Colonic mucosa (tissue), 4 donors: ENCODE data around the gene CRYBB2. TPM values are rescaled to one million over a fixed set of nuclear protein-coding genes. Genes with fewer than 3 reads are reported as not detected.
A peak's percentile ranks its signal among the peaks of the same experiment; 100 is the strongest.
"Not testable (repeated sequence)": the region's sequence is repeated elsewhere in the genome, so short reads cannot be mapped to it uniquely, and the experiment has no call there.

ENCODE experiments used
- DNase-seq: peaks from one replicate; pipeline ENCODE4 v3.0.0-alpha.2; 2020
- H3K27ac ChIP-seq: fragments of 200-600 bp; one replicate; pipeline ENCODE4 v1.8.0; 2021
- H3K27me3 ChIP-seq: fragments of 200-600 bp; one replicate; pipeline ENCODE4 v1.8.0; 2021
- H3K36me3 ChIP-seq: fragments of 200-600 bp; one replicate; pipeline ENCODE4 v1.8.0; 2021
- H3K4me1 ChIP-seq: fragments of 200-600 bp; one replicate; pipeline ENCODE4 v1.8.0; 2021; ENCODE audit warnings: mild to moderate bottlenecking
- H3K4me3 ChIP-seq: fragments of 200-600 bp; one replicate; pipeline ENCODE4 v1.8.0; 2021
- H3K9ac ChIP-seq, 2 donors: one replicate each; pipeline ENCODE4 v1.7.0; 2013; ENCODE audit warnings: control low read depth in 2 of 2, low read depth in 2 of 2, low read length in 2 of 2
- H3K9me3 ChIP-seq: fragments of 200-600 bp; one replicate; pipeline ENCODE4 v1.8.0; 2021
- intact Hi-C: fragments of 100-400 bp; cut with DNase I; formaldehyde crosslinking; loops from one replicate; pipeline ENCODE4 v1.14.1; 2022
- total RNA-seq, 2 donors: library from RNA; stranded (reverse); fragmentation: NEBNext Ultra II Directional in 1 of 2; extraction: Animal tissue kit (Norgen Biotek cat#: 25700) in 1 of 2; gene quantifications; one replicate each; pipeline ENCODE4 v1.2.1, GENCODE V29; 2021
- TF ChIP-seq, protein P1 (sequence below): fragments of 200-600 bp; IDR thresholded peaks from one replicate; pipeline ENCODE4 v1.8.0; 2022; ENCODE audit warnings: antibody characterized with exemption, mild to moderate bottlenecking
- donor health status: healthy.
- donor health status: DM: no; HTN: no; CAD: no.
- donor health status: DM: no; HTN: no; CAD: no.

CRYBB2 gene
- total RNA-seq, 2 donors from 2014 or later: not detected

DNA sequence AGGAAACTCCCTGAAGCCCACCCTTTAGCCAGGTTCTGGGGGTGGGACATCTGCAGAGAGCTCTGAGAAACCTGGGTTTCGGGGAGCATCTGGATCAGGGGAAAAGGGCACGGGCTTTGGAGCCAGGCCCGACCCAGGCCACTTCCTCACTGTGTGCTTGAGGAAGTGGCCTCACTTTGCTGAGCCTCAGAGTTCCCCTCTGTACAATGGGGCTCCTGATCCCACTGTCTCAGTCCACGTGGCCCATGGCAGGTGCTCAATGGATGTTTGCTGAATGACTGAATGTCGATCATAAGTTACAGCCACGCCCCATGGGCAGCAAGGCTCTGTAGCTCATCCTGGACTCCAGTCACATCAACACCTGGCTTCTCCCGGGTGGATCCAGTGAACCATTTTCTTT is 18.5 kb upstream of the CRYBB2 start:
- Histone ChIP-seq H3K9ac (no peak overlapping the region), H3K27ac (no peak overlapping the region), H3K4me3 (no peak overlapping the region), H3K36me3 (no peaks in the 10 kb centered on the region), H3K9me3 (no peaks in the 10 kb centered on the region), H3K4me1 (no peaks in the 10 kb centered on the region), H3K27me3 (no peaks in the 10 kb centered on the region)
- DNase-seq: no peak
- intact Hi-C loops: loop anchor here (10.0 kb wide), 1 partner anchor 134 kb away; no protein-coding TSS in a partner anchor
- TF ChIP-seq, protein P1, sequence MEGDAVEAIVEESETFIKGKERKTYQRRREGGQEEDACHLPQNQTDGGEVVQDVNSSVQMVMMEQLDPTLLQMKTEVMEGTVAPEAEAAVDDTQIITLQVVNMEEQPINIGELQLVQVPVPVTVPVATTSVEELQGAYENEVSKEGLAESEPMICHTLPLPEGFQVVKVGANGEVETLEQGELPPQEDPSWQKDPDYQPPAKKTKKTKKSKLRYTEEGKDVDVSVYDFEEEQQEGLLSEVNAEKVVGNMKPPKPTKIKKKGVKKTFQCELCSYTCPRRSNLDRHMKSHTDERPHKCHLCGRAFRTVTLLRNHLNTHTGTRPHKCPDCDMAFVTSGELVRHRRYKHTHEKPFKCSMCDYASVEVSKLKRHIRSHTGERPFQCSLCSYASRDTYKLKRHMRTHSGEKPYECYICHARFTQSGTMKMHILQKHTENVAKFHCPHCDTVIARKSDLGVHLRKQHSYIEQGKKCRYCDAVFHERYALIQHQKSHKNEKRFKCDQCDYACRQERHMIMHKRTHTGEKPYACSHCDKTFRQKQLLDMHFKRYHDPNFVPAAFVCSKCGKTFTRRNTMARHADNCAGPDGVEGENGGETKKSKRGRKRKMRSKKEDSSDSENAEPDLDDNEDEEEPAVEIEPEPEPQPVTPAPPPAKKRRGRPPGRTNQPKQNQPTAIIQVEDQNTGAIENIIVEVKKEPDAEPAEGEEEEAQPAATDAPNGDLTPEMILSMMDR: no peak

DNA sequence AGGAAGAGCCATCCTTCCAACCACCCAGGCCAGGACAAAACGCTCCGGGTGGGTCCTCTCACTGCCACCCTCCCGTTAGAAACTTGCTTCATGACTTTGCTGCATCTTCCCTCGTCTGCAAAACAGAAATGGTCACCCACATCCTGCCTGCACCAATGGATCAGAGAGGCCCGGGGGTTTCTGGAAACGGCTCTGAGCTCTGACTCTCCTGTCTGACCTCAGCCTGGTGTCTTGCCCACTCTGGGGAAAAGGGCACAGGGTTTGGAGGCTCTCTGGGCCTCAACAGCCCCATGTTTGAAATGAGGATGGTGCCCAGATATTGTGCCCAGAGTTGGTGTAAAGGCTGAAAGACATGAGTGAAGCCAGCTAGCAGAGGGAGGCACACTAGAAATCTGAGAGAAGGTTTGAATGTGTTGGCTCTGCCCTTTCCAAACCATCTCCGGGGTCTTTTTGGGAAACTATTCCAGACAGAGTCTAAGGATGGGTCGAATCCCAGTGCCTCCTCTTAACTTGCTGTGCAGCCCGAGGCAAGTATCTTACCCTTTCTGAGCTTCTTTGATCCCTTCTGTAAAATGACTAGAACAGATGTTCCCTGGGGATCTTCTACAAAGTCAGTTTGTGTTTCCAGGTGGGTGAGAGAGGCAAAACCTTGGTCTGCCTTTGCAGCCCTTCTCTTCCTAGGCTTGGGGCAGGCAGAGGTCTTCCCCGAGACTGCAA is 17.7 kb upstream of the CRYBB2 start:
- no peak overlapping the region for H3K9ac ChIP-seq
- no peaks in the 10 kb centered on the region for H3K36me3 ChIP-seq

DNA sequence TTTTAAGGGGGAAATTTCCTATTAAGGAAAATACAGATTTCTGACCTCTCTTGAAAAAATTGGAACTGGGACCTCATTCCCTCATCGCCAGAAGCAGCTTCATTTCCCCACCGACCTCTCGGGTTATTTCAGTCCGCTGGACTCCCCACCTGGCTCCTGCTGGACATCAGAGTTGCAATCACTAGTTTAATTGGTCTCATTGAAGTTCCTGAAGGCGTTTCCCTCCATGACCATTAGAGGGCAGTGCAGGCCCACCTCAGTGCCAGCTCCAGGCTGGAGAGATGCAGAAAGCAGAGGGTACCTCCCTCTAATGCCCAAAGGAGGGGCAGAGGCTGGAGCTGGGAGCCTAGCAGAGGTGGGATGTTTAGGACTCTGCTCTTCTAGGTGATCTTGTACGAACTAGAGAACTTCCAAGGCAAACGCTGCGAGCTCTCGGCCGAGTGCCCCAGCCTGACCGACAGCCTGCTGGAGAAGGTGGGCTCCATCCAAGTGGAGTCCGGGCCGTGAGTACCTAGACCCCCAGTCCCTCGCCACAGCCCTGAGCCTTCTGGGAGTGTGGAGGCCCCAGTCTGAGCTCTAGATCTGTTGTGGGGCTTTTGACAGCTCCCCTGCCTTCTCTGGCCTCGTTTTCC is 17.0 kb upstream of the CRYBB2 start:
- H3K27me3 ChIP-seq: no peaks in the 10 kb centered on the region
- H3K9ac ChIP-seq: no peak overlapping the region
- H3K36me3 ChIP-seq: no peaks in the 10 kb centered on the region
- H3K9me3 ChIP-seq: no peaks in the 10 kb centered on the region
- intact Hi-C loops: loop anchor here (10.0 kb wide), 1 partner anchor 132 kb away; no protein-coding TSS in a partner anchor
- no peak overlapping the region for H3K27ac ChIP-seq
- TF ChIP-seq, protein P1: peak; percentile 89
- peak; percentile 56 for DNase-seq
- H3K4me1 ChIP-seq: no peaks in the 10 kb centered on the region
- no peak overlapping the region for H3K4me3 ChIP-seq

More for the DNA sequence above, 17.7 kb upstream of the CRYBB2 start:
- H3K27ac ChIP-seq: no peak overlapping the region
- H3K9me3 ChIP-seq: no peaks in the 10 kb centered on the region
- no peak for DNase-seq
- H3K4me1 ChIP-seq: no peaks in the 10 kb centered on the region
- no peaks in the 10 kb centered on the region for H3K27me3 ChIP-seq
- H3K4me3 ChIP-seq: no peak overlapping the region
- intact Hi-C loops: loop anchor here (10.0 kb wide), 1 partner anchor 133 kb away; no protein-coding TSS in a partner anchor
- TF ChIP-seq, protein P1: no peak

DNA sequence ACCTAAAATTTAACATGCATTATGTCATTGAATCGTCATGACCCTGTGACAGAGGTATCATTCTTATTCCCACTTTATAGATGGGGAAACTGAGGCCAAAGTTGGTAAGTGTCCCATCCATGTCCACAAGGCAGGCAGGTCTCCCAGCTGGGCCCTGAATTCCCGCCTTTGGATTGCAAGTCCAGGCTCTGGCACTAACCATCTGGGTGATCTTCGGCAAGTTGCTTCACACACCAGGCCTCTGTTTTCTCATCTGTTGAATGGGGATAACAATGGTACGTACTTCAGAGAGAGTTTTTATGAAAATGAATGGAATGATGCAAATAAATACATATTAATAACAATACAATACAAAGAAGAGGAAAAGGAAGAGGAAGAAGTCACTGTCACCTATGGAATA is 16.4 kb upstream of the CRYBB2 start:
- Histone ChIP-seq H3K27ac (no peak overlapping the region), H3K9ac (no peak overlapping the region), H3K9me3 (no peaks in the 10 kb centered on the region), H3K36me3 (no peaks in the 10 kb centered on the region), H3K27me3 (no peaks in the 10 kb centered on the region), H3K4me1 (no peaks in the 10 kb centered on the region), H3K4me3 (no peak overlapping the region)
- DNase-seq: no peak
- intact Hi-C loops: loop anchor here (10.0 kb wide), 1 partner anchor 132 kb away; no protein-coding TSS in a partner anchor
- TF ChIP-seq, protein P1: no peak

DNA sequence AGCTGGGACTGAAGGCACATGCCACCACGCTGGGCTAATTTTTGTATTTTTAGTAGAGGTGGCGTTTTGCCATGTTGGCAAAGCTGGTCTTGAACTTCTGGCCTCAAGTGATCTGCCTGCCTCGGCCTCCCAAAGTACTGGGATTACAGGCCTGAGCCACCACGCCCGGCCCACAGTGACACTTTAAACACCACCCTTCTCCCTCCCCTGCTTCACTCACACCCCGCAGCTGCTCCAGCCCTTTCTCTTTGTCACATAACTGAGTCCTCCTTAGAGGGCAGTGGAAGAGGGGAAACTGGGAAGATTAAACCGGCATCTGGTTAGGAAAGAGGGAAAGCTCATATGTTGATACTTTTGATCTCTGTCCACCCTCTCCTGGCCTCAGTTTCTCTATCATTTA is 14.9 kb upstream of the CRYBB2 start:
- not testable (repeated sequence) for H3K4me3 ChIP-seq, H3K9ac ChIP-seq, H3K4me1 ChIP-seq, H3K9me3 ChIP-seq, H3K27me3 ChIP-seq, H3K27ac ChIP-seq, H3K36me3 ChIP-seq, DNase-seq
- intact Hi-C loops: loop anchor here (10.0 kb wide), 1 partner anchor 130 kb away; no protein-coding TSS in a partner anchor

DNA sequence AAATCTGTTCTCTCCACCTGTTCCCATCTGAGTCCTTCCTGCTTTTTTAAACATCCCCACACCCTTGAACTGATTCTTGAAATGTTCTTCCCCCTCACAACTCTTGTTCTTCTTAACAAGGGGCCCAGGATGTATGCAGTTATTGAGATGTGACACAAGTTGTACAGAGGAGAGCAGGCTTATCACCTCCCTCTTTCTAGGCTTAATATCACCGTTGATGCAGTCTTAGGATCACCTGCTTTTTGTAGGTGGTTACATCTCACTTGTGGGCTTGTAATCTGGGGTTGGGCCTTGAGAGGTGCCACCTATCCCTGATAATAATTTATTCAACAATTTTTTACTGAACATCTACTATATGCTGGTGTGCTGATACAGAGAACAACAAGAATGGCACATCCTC is 13.6 kb upstream of the CRYBB2 start:
- Histone ChIP-seq H3K9ac (no peak overlapping the region), H3K4me1 (no peaks in the 10 kb centered on the region), H3K27ac (no peak overlapping the region), H3K27me3 (no peaks in the 10 kb centered on the region), H3K36me3 (no peaks in the 10 kb centered on the region), H3K9me3 (no peaks in the 10 kb centered on the region), H3K4me3 (no peak overlapping the region)
- TF ChIP-seq, protein P1: no peak
- no peak for DNase-seq
- intact Hi-C loops: loop anchor here (10.0 kb wide), 1 partner anchor 129 kb away; no protein-coding TSS in a partner anchor
